Ovary (tissue), 3 donors: ENCODE results near the gene TNFRSF18.

Experiments used
- CTCF ChIP-seq, 3 donors: fragments of 450-650 bp in 2 of 3; fragments of 200-600 bp in 1 of 3; IDR thresholded peaks; one replicate each; pipeline versions ENCODE4 v1.5.1 to v1.8.0; 2016 to 2022; ENCODE audit warnings: antibody characterized with exemption in 3 of 3, mild to moderate bottlenecking in 1 of 3
- POLR2A ChIP-seq: fragments of 450-650 bp; IDR thresholded peaks from one replicate; pipeline ENCODE4 v1.6.1; 2017; ENCODE audit warnings: antibody characterized with exemption, mild to moderate bottlenecking, moderate library complexity
- donor health status: DM: no; HTN: no; CAD: no.

GRCh38 chr1:1189111-1189510 is 17.3 kb downstream of the TNFRSF18 start:
- no peak for TF ChIP-seq CTCF (IDR thresholded peaks at IDR 0.05)
- TF ChIP-seq POLR2A: no peak
